Measurements from ENCODE around the gene PALD1. TPM values are rescaled to one million over a fixed set of nuclear protein-coding genes. Genes with fewer than 3 reads are reported as not detected.
A peak's percentile ranks its signal among the peaks of the same experiment; 100 is the strongest.

Gene PALD1
- total and polyA plus RNA-seq, 9 of the 15 experiments (the other 6 are each of a cell fraction or from before 2014, with no cell fraction given): 0.03 to 0.29 (median 0.09) TPM; not detected in 2

DNA sequence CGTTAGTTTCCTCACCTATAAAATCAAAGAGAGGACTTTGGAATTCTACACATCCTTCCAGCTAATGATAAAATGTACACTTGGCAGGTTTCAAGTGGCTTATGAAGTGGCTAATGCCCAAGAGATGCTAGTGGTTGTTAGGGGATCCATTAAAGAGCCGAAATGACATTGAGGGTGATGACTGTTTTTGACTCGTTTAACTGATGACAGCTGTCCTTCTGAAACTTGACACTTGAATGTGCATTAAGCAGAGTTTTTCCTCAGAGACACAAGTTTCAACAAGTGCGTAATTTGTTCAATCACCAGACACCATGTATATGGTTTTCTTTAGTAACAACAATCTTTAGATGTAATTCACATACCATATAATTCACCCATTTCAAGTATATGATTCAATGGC lies 125.5 kb downstream of the PALD1 start:
- ChIA-PET POLR2A (interaction anchor here (1.0 kb wide), 1 partner anchor 31 kb away, joined by 6 read pairs; no protein-coding TSS in a partner anchor), CTCF (ENCODE audit: low intra/inter-chr PET ratio) (interaction anchor here (0.7 kb wide), 1 partner anchor 24 kb away, joined by 3 read pairs; no protein-coding TSS in a partner anchor)
- H3K4me2 ChIP-seq (ENCODE audit: insufficient read depth, low read length): no peak overlapping the region
- DNase-seq (ENCODE audit: extremely low read depth in 1 of 4, low spot score in 3 of 4): no peak
- TF ChIP-seq WHSC1 (IDR thresholded peaks at IDR 0.05; ENCODE audit: low read length) (peak; percentile 0), ZNF197 (CRISPR knock-in tag; IDR thresholded peaks at IDR 0.05; ENCODE audit: low read depth) (no peak), MEIS2 (IDR thresholded peaks at IDR 0.05; ENCODE audit: partially characterized antibody) (peak; percentile 70), RBFOX2 (IDR thresholded peaks at IDR 0.05; ENCODE audit: low read depth, low read length) (no peak), RAD21 (CRISPR knock-in tag; conservative IDR thresholded peaks at IDR 0.05 in 1 of 2, IDR thresholded peaks at IDR 0.05 in 1 of 2) (0 out of 4 replicates have a peak, but pooled peaks of 1 of the 2 experiments have one; percentile 1)
- TF ChIP-seq, protein P1, sequence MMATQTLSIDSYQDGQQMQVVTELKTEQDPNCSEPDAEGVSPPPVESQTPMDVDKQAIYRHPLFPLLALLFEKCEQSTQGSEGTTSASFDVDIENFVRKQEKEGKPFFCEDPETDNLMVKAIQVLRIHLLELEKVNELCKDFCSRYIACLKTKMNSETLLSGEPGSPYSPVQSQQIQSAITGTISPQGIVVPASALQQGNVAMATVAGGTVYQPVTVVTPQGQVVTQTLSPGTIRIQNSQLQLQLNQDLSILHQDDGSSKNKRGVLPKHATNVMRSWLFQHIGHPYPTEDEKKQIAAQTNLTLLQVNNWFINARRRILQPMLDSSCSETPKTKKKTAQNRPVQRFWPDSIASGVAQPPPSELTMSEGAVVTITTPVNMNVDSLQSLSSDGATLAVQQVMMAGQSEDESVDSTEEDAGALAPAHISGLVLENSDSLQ (IDR thresholded peaks at IDR 0.05): peak; percentile 42; the same call in 1 of the 2 replicates
- H2AFZ ChIP-seq (ENCODE audit: low read depth, low read length): peak overlapping the region; percentile 75
- no TSS peak for BruUV-seq (replicated peaks)
- H3K36me3 ChIP-seq (ENCODE audit: control insufficient read depth, insufficient read depth, low read length): no peaks in the 10 kb centered on the region
- no peaks in the 10 kb centered on the region for H4K20me1 ChIP-seq (replicated peaks; ENCODE audit: control insufficient read depth, insufficient read depth, low read length)
- WGBS (ENCODE audit: insufficient coverage, low coverage, missing lambda C conversion rate): 43% methylated on average over 4 of the region's 4 CpGs
- H3K27ac ChIP-seq (ENCODE audit: extremely low read depth, low read depth, low read length): no peak overlapping the region
- intact Hi-C loops (cut with micrococcal nuclease) (no loop called here), in situ Hi-C loops (cut with MboI) (no loop called here)
- H3K27me3 ChIP-seq (ENCODE audit: control insufficient read depth in 2 of 2, insufficient read depth in 2 of 2, low read length in 2 of 2): no peaks in the 10 kb centered on the region
- ATAC-seq: no peak
- no peaks in the 10 kb centered on the region for H3K9me1 ChIP-seq (ENCODE audit: control insufficient read depth, insufficient read depth, low read length)
- H3K4me3 ChIP-seq: no peak overlapping the region
- no peak overlapping the region for H3K9ac ChIP-seq (ENCODE audit: insufficient read depth in 1 of 2, low read depth in 2 of 2, low read length in 2 of 2)
- H3K9me3 ChIP-seq (replicated peaks; ENCODE audit: control insufficient read depth, insufficient read depth, low read depth, low read length): no peaks in the 10 kb centered on the region
- peaks cover 44 to 46% of the 10 kb centered on the region in 2 experiments for H3K4me1 ChIP-seq (replicated peaks in 1 of 2; ENCODE audit: control insufficient read depth in 2 of 2, insufficient read depth in 2 of 2, low read length in 2 of 2)
- H3K79me2 ChIP-seq (ENCODE audit: control insufficient read depth, insufficient read depth, low read length): no peaks in the 10 kb centered on the region; the same call in 2 of the 3 replicates
- FAIRE-seq: no peak
